Gastroesophageal sphincter (tissue), 4 donors: ENCODE data around the gene SORBS1. TPM values are rescaled to one million over a fixed set of nuclear protein-coding genes. Genes with fewer than 3 reads are reported as not detected.

Experiments used
- ATAC-seq: fragments of 150-250 bp; one replicate; pipeline ENCODE4 v1.9.1; 2016; ENCODE audit warnings: mild to moderate bottlenecking, moderate library complexity
- H3K27ac ChIP-seq, 4 donors: fragments of 200-600 bp; sonication (generic) in 3 of 4; 1 replicate in 3 of 4; 2 replicates in 1 of 4; pipeline ENCODE4 v1.5.1; 2016 to 2019
- H3K27me3 ChIP-seq: fragments of 200-600 bp; sonication (generic); one replicate; pipeline ENCODE4 v1.5.1; 2019
- H3K36me3 ChIP-seq, 2 donors: fragments of 200-600 bp; sonication (generic); one replicate each; pipeline ENCODE4 v1.5.1; 2019; ENCODE audit warnings: control low read depth in 1 of 2
- H3K4me1 ChIP-seq, 3 donors: fragments of 200-600 bp; sonication (generic); 1 replicate in 2 of 3; 2 replicates in 1 of 3; pipeline ENCODE4 v1.5.1; 2016 to 2019; ENCODE audit warnings: control low read depth in 2 of 3
- H3K4me3 ChIP-seq, 2 donors: fragments of 200-600 bp; sonication (generic); one replicate each; pipeline ENCODE4 v1.5.1; 2019; ENCODE audit warnings: mild to moderate bottlenecking in 1 of 2, moderate library complexity in 1 of 2
- H3K9me3 ChIP-seq, 3 donors: fragments of 200-600 bp; sonication (generic); one replicate each; pipeline ENCODE4 v1.5.1; 2017 to 2019; ENCODE audit warnings: control low read depth in 2 of 3
- EP300 ChIP-seq: sonication (generic); formaldehyde crosslinking; IDR thresholded peaks from one replicate; pipeline ENCODE4 v1.6.1; 2017; ENCODE audit warnings: antibody characterized with exemption, mild to moderate bottlenecking
- POLR2A ChIP-seq, 2 donors: fragments of 450-650 bp; IDR thresholded peaks; one replicate each; pipeline ENCODE4 v1.6.1; 2017; ENCODE audit warnings: antibody characterized with exemption in 2 of 2, mild to moderate bottlenecking in 2 of 2, moderate library complexity in 1 of 2
- POLR2AphosphoS5 ChIP-seq: sonication (generic); formaldehyde crosslinking; IDR thresholded peaks from one replicate; pipeline ENCODE4 v1.6.1; 2017; ENCODE audit warnings: antibody characterized with exemption
- WGBS, 2 donors: methylation state at CpG; one replicate each; pipeline ENCODE4 v1.1.5; 2018; ENCODE audit warnings: low coverage in 1 of 2; 5-methylcytosine and 5-hydroxymethylcytosine counted together
- total RNA-seq, 4 donors: library from RNA; depleted of rRNA; stranded (reverse); fragments of >200 nt; gene quantifications; one replicate each; pipeline ENCODE4 v1.1.0, GENCODE V29; 2016
- TF ChIP-seq, protein P1 (sequence below), 4 experiments: fragments of 200-600 bp in 2 of 4; fragments of 450-650 bp in 2 of 4; sonication (generic) in 1 of 4; IDR thresholded peaks; one replicate each; pipeline ENCODE4 v1.5.1; 2017 to 2019; ENCODE audit warnings: antibody characterized with exemption in 4 of 4, mild to moderate bottlenecking in 2 of 4, moderate library complexity in 2 of 4

SORBS1 gene
- total RNA-seq, 4 donors from 2014 or later: 1,866 to 2,220 (median 1,948) TPM

DNA sequence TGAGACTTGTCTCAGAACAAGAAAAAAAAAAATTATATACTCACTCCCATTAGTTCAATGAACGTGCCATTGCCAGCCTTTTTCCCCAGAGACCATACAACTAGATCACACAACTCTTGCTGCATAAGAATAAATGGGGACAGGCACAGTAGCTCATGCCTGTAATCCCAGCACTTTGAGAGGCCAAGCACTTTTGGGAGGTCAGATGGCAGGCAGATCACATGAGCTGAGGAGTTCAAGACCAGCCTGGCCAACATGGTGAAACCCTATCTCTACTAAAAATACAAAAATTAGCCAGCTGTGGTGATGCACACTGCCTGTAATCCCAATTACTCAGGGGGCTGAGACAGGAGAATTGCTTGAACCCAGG lies 284.0 kb downstream of the SORBS1 start:
- TF ChIP-seq, protein P1, sequence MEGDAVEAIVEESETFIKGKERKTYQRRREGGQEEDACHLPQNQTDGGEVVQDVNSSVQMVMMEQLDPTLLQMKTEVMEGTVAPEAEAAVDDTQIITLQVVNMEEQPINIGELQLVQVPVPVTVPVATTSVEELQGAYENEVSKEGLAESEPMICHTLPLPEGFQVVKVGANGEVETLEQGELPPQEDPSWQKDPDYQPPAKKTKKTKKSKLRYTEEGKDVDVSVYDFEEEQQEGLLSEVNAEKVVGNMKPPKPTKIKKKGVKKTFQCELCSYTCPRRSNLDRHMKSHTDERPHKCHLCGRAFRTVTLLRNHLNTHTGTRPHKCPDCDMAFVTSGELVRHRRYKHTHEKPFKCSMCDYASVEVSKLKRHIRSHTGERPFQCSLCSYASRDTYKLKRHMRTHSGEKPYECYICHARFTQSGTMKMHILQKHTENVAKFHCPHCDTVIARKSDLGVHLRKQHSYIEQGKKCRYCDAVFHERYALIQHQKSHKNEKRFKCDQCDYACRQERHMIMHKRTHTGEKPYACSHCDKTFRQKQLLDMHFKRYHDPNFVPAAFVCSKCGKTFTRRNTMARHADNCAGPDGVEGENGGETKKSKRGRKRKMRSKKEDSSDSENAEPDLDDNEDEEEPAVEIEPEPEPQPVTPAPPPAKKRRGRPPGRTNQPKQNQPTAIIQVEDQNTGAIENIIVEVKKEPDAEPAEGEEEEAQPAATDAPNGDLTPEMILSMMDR (IDR thresholded peaks at IDR 0.05): no peak
- no peak for TF ChIP-seq POLR2AphosphoS5
- no peak for TF ChIP-seq POLR2A (IDR thresholded peaks at IDR 0.05)
- Histone ChIP-seq H3K4me1 (peaks cover 0 to 78% (median 17%) of the 10 kb centered on the region in 3 donors), H3K36me3 (no peaks in the 10 kb centered on the region), H3K4me3 (no peak overlapping the region), H3K27me3 (no peaks in the 10 kb centered on the region), H3K9me3 (no peaks in the 10 kb centered on the region), H3K27ac (peak overlapping the region in 3 of 4 donors; percentile 34 to 85 (median 79))
- peak; percentile 16 for ATAC-seq
- WGBS, 2 donors: 29% methylated on average over 1 of the region's 1 CpG; no CpG with 5 or more reads in 1 of the 2 donors

DNA sequence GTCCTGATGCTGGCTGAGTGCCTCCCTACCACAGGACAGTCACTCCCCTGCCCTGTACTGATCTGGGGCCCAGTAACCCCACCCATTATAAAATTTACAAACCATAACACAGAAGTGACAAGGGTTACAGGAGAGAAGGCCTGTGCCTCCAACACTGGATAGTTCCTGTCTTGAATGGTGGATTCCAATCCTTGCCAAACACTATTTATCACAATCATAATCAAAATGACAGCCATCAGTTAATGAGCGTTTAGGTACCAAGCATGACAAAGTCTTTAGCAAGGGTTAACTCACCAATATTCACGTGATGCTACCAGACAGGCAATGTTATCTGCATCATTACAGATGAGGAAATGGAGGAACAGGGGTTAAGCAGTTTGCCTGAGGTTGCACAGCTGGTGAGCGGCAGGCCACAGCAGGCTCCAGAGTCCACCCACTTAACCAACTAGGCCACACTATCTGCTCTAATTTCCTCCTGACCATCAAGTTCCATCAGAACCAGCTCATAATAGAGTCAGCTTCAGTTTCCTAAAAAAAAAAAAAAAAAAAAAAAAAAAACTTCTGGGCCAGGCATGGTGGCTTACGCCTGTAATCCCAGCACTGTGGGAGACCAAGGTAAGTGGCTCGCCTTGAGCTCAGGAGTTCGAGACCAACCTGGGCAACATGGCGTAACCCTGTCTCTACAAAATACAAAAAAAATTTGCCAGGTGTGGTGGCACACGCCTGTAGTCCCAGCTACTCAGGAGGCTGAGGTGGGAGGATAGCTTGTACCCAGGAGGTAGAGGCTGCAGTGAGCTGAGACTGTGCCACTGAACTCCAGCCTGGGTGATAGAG lies 284.6 kb downstream of the SORBS1 start:
- Histone ChIP-seq H3K4me3 (no peak overlapping the region), H3K36me3 (no peaks in the 10 kb centered on the region), H3K4me1 (peaks cover 0 to 78% (median 17%) of the 10 kb centered on the region in 3 donors), H3K9me3 (no peaks in the 10 kb centered on the region), H3K27me3 (no peaks in the 10 kb centered on the region), H3K27ac (peak overlapping the region in 3 of 4 donors; percentile 79 to 86 (median 85))
- no peak for TF ChIP-seq POLR2A (IDR thresholded peaks at IDR 0.05)
- TF ChIP-seq EP300: no peak
- TF ChIP-seq, protein P1 (IDR thresholded peaks at IDR 0.05): no peak
- TF ChIP-seq POLR2AphosphoS5: no peak
- ATAC-seq: no peak
- 91 to 98% methylated on average over 3 to 5 of the region's 8 CpGs for WGBS, 2 donors

GRCh38 chr10:95275726-95276366 lies 285.3 kb downstream of the SORBS1 start:
- H3K36me3 ChIP-seq: no peaks in the 10 kb centered on the region
- H3K27ac ChIP-seq: peak overlapping the region; percentile 31 to 86 (median 82)
- H3K4me3 ChIP-seq: no peak overlapping the region
- TF ChIP-seq POLR2A (IDR thresholded peaks at IDR 0.05): no peak
- TF ChIP-seq EP300: no peak
- TF ChIP-seq, protein P1 (IDR thresholded peaks at IDR 0.05): no peak
- TF ChIP-seq POLR2AphosphoS5: no peak
- peaks cover 0 to 78% (median 14%) of the 10 kb centered on the region in 3 donors for H3K4me1 ChIP-seq
- H3K27me3 ChIP-seq: no peaks in the 10 kb centered on the region
- 73 to 83% methylated on average over 1 of the region's 1 CpG for WGBS, 2 donors
- no peaks in the 10 kb centered on the region for H3K9me3 ChIP-seq
- no peak for ATAC-seq

GRCh38 chr10:95273393-95274312 lies 287.5 kb downstream of the SORBS1 start:
- WGBS, 2 donors: 29 to 44% methylated on average over 1 to 13 of the region's 13 CpGs
- Histone ChIP-seq H3K4me1 (peaks cover 0 to 60% (median 11%) of the 10 kb centered on the region in 3 donors), H3K27ac (peak overlapping the region; percentile 69 to 86 (median 82)), H3K4me3 (no peak overlapping the region), H3K36me3 (no peaks in the 10 kb centered on the region), H3K27me3 (no peaks in the 10 kb centered on the region), H3K9me3 (no peaks in the 10 kb centered on the region)
- TF ChIP-seq EP300: no peak
- TF ChIP-seq POLR2AphosphoS5: peak; percentile 80
- no peak for TF ChIP-seq POLR2A (IDR thresholded peaks at IDR 0.05)
- TF ChIP-seq, protein P1 (IDR thresholded peaks at IDR 0.05): no peak
- peak; percentile 82 for ATAC-seq
